ENCODE measurements around the gene SMPDL3B.

DNA sequence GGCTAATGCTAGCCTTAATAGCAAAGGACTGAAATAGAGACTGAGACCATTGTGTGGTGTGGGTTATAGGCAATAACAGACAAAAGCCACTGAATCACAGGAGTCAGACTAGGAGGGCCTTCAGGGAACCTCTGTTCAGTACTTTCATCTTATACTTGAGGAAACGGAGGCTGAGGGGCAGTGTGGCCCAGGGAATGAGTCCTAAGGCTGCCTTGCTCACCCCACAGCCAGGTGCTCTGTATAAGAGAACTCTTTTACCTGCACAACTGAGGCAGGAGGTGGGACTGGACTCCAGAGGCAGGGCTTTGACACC, 2.7 kb downstream of the SMPDL3B start:
- TF ChIP-seq, protein P1, sequence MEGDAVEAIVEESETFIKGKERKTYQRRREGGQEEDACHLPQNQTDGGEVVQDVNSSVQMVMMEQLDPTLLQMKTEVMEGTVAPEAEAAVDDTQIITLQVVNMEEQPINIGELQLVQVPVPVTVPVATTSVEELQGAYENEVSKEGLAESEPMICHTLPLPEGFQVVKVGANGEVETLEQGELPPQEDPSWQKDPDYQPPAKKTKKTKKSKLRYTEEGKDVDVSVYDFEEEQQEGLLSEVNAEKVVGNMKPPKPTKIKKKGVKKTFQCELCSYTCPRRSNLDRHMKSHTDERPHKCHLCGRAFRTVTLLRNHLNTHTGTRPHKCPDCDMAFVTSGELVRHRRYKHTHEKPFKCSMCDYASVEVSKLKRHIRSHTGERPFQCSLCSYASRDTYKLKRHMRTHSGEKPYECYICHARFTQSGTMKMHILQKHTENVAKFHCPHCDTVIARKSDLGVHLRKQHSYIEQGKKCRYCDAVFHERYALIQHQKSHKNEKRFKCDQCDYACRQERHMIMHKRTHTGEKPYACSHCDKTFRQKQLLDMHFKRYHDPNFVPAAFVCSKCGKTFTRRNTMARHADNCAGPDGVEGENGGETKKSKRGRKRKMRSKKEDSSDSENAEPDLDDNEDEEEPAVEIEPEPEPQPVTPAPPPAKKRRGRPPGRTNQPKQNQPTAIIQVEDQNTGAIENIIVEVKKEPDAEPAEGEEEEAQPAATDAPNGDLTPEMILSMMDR (conservative IDR thresholded peaks at IDR 0.05), result no peak
- no peak for TF ChIP-seq ZFX (IDR thresholded peaks at IDR 0.05)
